ENCODE measurements around the gene FAM3D.

DNA sequence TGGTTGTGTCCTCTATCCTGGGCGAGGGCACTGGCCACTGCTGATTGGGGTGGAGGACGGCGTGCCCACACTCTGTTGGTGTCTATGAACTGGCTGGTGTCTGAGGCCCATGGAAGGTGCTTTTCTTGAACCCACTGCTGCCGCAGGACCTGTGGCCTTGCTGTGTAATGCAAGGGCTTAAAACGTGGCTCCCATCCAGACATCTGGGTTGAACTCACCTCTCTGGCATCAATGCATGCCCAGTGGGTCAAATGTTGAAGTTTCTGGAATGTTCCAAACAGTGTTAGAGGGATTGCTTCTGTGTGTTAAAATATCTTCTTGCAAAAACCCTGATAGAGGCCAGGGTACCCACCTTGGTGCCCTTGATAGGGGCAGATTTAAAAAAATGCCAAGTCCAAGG is 42.6 kb downstream of the FAM3D start:
- TF ChIP-seq POLR2AphosphoS5 (IDR thresholded peaks at IDR 0.05; ENCODE audit: low read depth) = no peak
- no peak for TF ChIP-seq REST (IDR thresholded peaks at IDR 0.05; ENCODE audit: insufficient replicate concordance, low read depth)
- TF ChIP-seq, protein P1, sequence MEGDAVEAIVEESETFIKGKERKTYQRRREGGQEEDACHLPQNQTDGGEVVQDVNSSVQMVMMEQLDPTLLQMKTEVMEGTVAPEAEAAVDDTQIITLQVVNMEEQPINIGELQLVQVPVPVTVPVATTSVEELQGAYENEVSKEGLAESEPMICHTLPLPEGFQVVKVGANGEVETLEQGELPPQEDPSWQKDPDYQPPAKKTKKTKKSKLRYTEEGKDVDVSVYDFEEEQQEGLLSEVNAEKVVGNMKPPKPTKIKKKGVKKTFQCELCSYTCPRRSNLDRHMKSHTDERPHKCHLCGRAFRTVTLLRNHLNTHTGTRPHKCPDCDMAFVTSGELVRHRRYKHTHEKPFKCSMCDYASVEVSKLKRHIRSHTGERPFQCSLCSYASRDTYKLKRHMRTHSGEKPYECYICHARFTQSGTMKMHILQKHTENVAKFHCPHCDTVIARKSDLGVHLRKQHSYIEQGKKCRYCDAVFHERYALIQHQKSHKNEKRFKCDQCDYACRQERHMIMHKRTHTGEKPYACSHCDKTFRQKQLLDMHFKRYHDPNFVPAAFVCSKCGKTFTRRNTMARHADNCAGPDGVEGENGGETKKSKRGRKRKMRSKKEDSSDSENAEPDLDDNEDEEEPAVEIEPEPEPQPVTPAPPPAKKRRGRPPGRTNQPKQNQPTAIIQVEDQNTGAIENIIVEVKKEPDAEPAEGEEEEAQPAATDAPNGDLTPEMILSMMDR (IDR thresholded peaks at IDR 0.05; ENCODE audit: insufficient read depth, low read length) = no peak
- no peak for TF ChIP-seq GABPA (IDR thresholded peaks at IDR 0.05; ENCODE audit: low read depth)
- TF ChIP-seq SPI1 (IDR thresholded peaks at IDR 0.05; ENCODE audit: borderline replicate concordance, low read depth) = no peak

Data from HL-60 (cell line).